ENCODE data around the gene RYR3. TPM values are rescaled to one million over a fixed set of nuclear protein-coding genes. Genes with fewer than 3 reads are reported as not detected.

The RYR3 gene
- total and polyA plus RNA-seq, 2 donors (not counting 1 experiment from before 2014, with no cell fraction given) = not detected

DNA sequence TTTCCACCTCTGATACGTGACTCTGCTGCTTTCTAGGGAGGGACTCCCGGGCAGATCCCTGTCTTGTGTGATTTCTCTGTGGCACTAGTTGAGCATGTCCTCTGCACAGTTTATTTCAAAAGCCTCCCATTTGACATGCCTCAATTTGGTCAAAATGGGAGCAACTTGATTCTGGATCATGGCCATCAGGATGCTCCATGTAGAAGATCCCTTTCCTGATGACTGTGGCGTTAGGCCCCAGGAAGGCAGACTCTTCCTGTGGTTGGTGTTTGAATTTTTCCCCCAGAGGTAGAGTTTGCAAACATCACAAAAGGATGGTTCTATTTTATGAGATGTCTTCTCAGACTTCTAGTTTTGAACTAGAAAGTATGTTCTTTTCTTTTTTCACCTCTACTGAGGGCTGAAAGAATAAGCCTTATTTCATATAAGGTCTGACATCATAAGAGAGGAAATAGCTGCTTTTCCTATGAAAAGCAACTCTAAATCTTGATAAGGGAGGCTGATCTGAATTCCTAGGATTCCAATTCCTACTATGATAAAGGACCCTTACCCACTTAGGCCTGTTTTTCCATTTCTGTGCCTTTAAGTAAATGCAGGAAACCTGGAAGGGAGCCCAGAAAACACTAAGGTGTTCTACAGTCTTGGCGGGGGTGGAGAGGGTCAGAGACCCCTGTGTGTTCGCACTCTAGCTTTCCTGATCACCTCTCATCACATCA is 413.7 kb downstream of the RYR3 start:
- DNase-seq (no peak), ATAC-seq (ENCODE audit: low read depth) (no peak)
- no peaks in the 10 kb centered on the region for H3K9me3 Mint-ChIP-seq (ENCODE audit: insufficient read depth)
- H3K27me3 Mint-ChIP-seq = no peaks in the 10 kb centered on the region
- Histone ChIP-seq H3K4me3 (ENCODE audit: control extremely low read depth in 1 of 5, extremely low read depth in 1 of 5, insufficient read depth in 1 of 5, low read depth in 2 of 5, low read length in 4 of 5) (no peak overlapping the region), H3K9ac (ENCODE audit: low read length) (no peak overlapping the region), H3K79me2 (ENCODE audit: control insufficient read depth, insufficient read depth, low read length) (no peaks in the 10 kb centered on the region), H3K9me3 (ENCODE audit: control extremely low read depth in 1 of 3, control insufficient read depth in 2 of 3, insufficient read depth in 1 of 3, low read length in 2 of 3) (no peaks in the 10 kb centered on the region), H3K36me3 (replicated peaks in 1 of 2; ENCODE audit: control extremely low read depth in 1 of 2, control insufficient read depth in 1 of 2, extremely low read depth in 1 of 2, insufficient read depth in 2 of 2, low read length in 1 of 2) (no peaks in the 10 kb centered on the region), H2AFZ (ENCODE audit: insufficient read depth, low read depth, low read length, poor library complexity, severe bottlenecking) (no peak overlapping the region), H3K27me3 (replicated peaks in 1 of 4; ENCODE audit: control extremely low read depth in 1 of 4, control insufficient read depth in 3 of 4, insufficient read depth in 4 of 4, low read length in 3 of 4) (no peaks in the 10 kb centered on the region), H4K20me1 (ENCODE audit: control insufficient read depth, insufficient read depth, low read length, poor library complexity, severe bottlenecking) (no peaks in the 10 kb centered on the region), H3K27ac (ENCODE audit: low read length in 2 of 2) (no peak overlapping the region), H3K4me1 (ENCODE audit: control insufficient read depth in 2 of 2, insufficient read depth in 2 of 2, low read length in 2 of 2) (peaks cover 12 to 18% of the 10 kb centered on the region in 2 donors), H3K4me2 (replicated peaks; ENCODE audit: low read depth, low read length, poor library complexity, severe bottlenecking) (no peak overlapping the region)
- H3K4me3 Mint-ChIP-seq = no peak overlapping the region
- TF ChIP-seq, protein P1, sequence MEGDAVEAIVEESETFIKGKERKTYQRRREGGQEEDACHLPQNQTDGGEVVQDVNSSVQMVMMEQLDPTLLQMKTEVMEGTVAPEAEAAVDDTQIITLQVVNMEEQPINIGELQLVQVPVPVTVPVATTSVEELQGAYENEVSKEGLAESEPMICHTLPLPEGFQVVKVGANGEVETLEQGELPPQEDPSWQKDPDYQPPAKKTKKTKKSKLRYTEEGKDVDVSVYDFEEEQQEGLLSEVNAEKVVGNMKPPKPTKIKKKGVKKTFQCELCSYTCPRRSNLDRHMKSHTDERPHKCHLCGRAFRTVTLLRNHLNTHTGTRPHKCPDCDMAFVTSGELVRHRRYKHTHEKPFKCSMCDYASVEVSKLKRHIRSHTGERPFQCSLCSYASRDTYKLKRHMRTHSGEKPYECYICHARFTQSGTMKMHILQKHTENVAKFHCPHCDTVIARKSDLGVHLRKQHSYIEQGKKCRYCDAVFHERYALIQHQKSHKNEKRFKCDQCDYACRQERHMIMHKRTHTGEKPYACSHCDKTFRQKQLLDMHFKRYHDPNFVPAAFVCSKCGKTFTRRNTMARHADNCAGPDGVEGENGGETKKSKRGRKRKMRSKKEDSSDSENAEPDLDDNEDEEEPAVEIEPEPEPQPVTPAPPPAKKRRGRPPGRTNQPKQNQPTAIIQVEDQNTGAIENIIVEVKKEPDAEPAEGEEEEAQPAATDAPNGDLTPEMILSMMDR (IDR thresholded peaks at IDR 0.05) = no peak
- TF ChIP-seq EZH2 (IDR thresholded peaks at IDR 0.05; ENCODE audit: borderline replicate concordance, insufficient read depth, low read depth, low read length, poor library complexity, severe bottlenecking) = no peak
- intact Hi-C loops (cut with micrococcal nuclease) = no loop called here
- H3K27ac Mint-ChIP-seq = no peak overlapping the region
- 55% methylated on average over 3 of the region's 5 CpGs for WGBS (ENCODE audit: insufficient coverage)
- ChIA-PET POLR2A (no interaction called here), CTCF (interaction anchor here (1.0 to 1.2 kb wide), 2 partner anchors 9 to 24 kb away, joined by 3 read pairs; no protein-coding TSS in a partner anchor)
- H3K4me1 Mint-ChIP-seq = peaks cover 22% of the 10 kb centered on the region

- intact Hi-C loops (cut with micrococcal nuclease) = no loop called here
These were observed 418.9 kb downstream of the RYR3 start for GRCh38 chr15:33729653-33730052.

More at GRCh38 chr15:33729653-33730052, 418.9 kb downstream of the RYR3 start:
- TF ChIP-seq, protein P1 (IDR thresholded peaks at IDR 0.05) = no peak
- no peak for TF ChIP-seq EZH2 (IDR thresholded peaks at IDR 0.05; ENCODE audit: borderline replicate concordance, insufficient read depth, low read depth, low read length, poor library complexity, severe bottlenecking)
- Histone ChIP-seq H3K9ac (ENCODE audit: low read length) (no peak overlapping the region), H3K9me3 (ENCODE audit: control extremely low read depth in 1 of 3, control insufficient read depth in 2 of 3, insufficient read depth in 1 of 3, low read length in 2 of 3) (no peaks in the 10 kb centered on the region), H3K79me2 (ENCODE audit: control insufficient read depth, insufficient read depth, low read length) (no peaks in the 10 kb centered on the region), H2AFZ (ENCODE audit: insufficient read depth, low read depth, low read length, poor library complexity, severe bottlenecking) (no peak overlapping the region), H3K27ac (ENCODE audit: low read length in 2 of 2) (no peak overlapping the region), H3K27me3 (replicated peaks in 1 of 4; ENCODE audit: control extremely low read depth in 1 of 4, control insufficient read depth in 3 of 4, insufficient read depth in 4 of 4, low read length in 3 of 4) (no peaks in the 10 kb centered on the region), H3K4me2 (replicated peaks; ENCODE audit: low read depth, low read length, poor library complexity, severe bottlenecking) (no peak overlapping the region), H4K20me1 (ENCODE audit: control insufficient read depth, insufficient read depth, low read length, poor library complexity, severe bottlenecking) (no peaks in the 10 kb centered on the region), H3K4me1 (ENCODE audit: control insufficient read depth in 2 of 2, insufficient read depth in 2 of 2, low read length in 2 of 2) (no peaks in the 10 kb centered on the region), H3K4me3 (ENCODE audit: control extremely low read depth in 1 of 5, extremely low read depth in 1 of 5, insufficient read depth in 1 of 5, low read depth in 2 of 5, low read length in 4 of 5) (no peak overlapping the region), H3K36me3 (replicated peaks in 1 of 2; ENCODE audit: control extremely low read depth in 1 of 2, control insufficient read depth in 1 of 2, extremely low read depth in 1 of 2, insufficient read depth in 2 of 2, low read length in 1 of 2) (no peaks in the 10 kb centered on the region)
- Mint-ChIP-seq H3K27ac (no peak overlapping the region), H3K4me3 (no peak overlapping the region), H3K9me3 (ENCODE audit: insufficient read depth) (no peaks in the 10 kb centered on the region), H3K4me1 (no peaks in the 10 kb centered on the region), H3K27me3 (no peaks in the 10 kb centered on the region)
- DNase-seq (no peak), ATAC-seq (ENCODE audit: low read depth) (no peak)
- WGBS (ENCODE audit: insufficient coverage) = 100% methylated on average over 1 of the region's 4 CpGs
- ChIA-PET POLR2A (no interaction called here), CTCF (interaction anchor here (1.9 kb wide), 1 partner anchor 9 kb away, joined by 7 read pairs; no protein-coding TSS in a partner anchor)
